SK-N-MC (cell line): ENCODE measurements around the gene LOXL1.

Experiments
- EZH2 ChIP-seq: fragments of 200-600 bp; sonication (generic); IDR thresholded peaks from one replicate; pipeline ENCODE4 v1.6.1; 2017; ENCODE audit warnings: antibody characterized with exemption
- FOXP2 ChIP-seq: optimal IDR thresholded peaks from 2 replicates; pipeline ENCODE3; 2011; ENCODE audit warnings: mild to moderate bottlenecking, moderate library complexity; ENCODE audit not compliant: insufficient read depth; ENCODE audit errors: extremely low read length, control extremely low read depth
- POLR2AphosphoS5 ChIP-seq: IDR thresholded peaks from 2 replicates; pipeline ENCODE4 v1.6.1; 2012; ENCODE audit warnings: mild to moderate bottlenecking, low read depth, low read length, borderline replicate concordance

- TF ChIP-seq POLR2AphosphoS5 (no peak), EZH2 (no peak), FOXP2 (no peak)
These were observed 66.3 kb downstream of the LOXL1 start for GRCh38 chr15:73992594-73992898.
